Neural progenitor cell (in vitro differentiated cells): ENCODE results near the gene SLC39A12.

ENCODE experiments used
- EZH2phosphoT487 ChIP-seq: fragments of 200-600 bp; sonication (generic); IDR thresholded peaks from 2 replicates; pipeline ENCODE4 v1.6.1; 2017; ENCODE audit warnings: antibody characterized with exemption
- TF ChIP-seq, protein P1 (sequence below): fragments of 200-600 bp; sonication (generic); IDR thresholded peaks from 2 replicates; pipeline ENCODE4 v1.5.1; 2017; ENCODE audit warnings: antibody characterized with exemption, mild to moderate bottlenecking

DNA sequence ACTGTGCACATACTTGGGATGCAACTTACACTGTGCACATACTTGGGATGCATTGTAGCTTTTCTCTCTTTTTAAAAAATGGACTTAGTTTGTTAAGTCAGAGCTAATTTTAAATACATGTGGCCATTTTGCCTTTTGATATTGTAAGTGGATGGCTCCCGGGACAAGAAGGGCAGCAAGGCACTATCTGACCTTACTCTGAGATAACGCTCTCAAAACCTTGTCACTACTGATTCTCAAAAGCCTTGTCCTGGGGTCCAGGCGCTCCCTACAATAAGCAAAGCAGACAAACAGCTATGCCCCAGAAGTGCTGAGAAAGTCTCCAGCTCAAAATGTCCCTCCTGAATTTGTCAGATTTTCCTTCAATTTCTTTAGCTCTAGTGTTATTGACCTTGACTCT, 121.6 kb downstream of the SLC39A12 start:
- TF ChIP-seq, protein P1, sequence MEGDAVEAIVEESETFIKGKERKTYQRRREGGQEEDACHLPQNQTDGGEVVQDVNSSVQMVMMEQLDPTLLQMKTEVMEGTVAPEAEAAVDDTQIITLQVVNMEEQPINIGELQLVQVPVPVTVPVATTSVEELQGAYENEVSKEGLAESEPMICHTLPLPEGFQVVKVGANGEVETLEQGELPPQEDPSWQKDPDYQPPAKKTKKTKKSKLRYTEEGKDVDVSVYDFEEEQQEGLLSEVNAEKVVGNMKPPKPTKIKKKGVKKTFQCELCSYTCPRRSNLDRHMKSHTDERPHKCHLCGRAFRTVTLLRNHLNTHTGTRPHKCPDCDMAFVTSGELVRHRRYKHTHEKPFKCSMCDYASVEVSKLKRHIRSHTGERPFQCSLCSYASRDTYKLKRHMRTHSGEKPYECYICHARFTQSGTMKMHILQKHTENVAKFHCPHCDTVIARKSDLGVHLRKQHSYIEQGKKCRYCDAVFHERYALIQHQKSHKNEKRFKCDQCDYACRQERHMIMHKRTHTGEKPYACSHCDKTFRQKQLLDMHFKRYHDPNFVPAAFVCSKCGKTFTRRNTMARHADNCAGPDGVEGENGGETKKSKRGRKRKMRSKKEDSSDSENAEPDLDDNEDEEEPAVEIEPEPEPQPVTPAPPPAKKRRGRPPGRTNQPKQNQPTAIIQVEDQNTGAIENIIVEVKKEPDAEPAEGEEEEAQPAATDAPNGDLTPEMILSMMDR, result no peak
- TF ChIP-seq EZH2phosphoT487, result no peak
